MCF 10A (cell line): Measurements from ENCODE around the gene C1QTNF6. TPM values are rescaled to one million over a fixed set of nuclear protein-coding genes. Genes with fewer than 3 reads are reported as not detected.

Experiments used
- Bru-seq: library from RNA; stranded (reverse); fragments of 400-500 nt; gene quantifications from one replicate; lab custom pipeline; 2021; lab: Mats Ljungman, UMichigan
- BruChase-seq, 2 experiments: library from RNA; stranded (reverse); fragments of 400-500 nt; gene quantifications; one replicate each; lab custom pipeline; 2021; lab: Mats Ljungman, UMichigan
- BruUV-seq: library from RNA; stranded (reverse); fragments of 400-500 nt; replicated peaks from 2 replicates; lab custom pipeline; 2021; lab: Mats Ljungman, UMichigan
- CTCF ChIA-PET: fragments of 300-600 bp; sonication (Branson Sonifier 250); formaldehyde crosslinking; extraction: SDS; loops from one replicate; lab custom pipeline; 2021; ENCODE audit warnings: antibody characterized with exemption, inconsistent platforms; lab: Yijun Ruan, JAX
- POLR2A ChIA-PET: fragments of 300-600, 350-650 bp; sonication (Branson Sonifier 250); formaldehyde crosslinking; extraction: SDS; loops from one replicate; lab custom pipeline; 2020; ENCODE audit warnings: antibody characterized with exemption, inconsistent platforms; lab: Yijun Ruan, JAX
- DNase-seq: peaks from one replicate; pipeline ENCODE4 v3.0.0-alpha.2; 2018; ENCODE audit not compliant: unreplicated experiment
- H3K27ac Mint-ChIP-seq: one replicate; pipeline ENCODE4 v1.8.0; 2022; ENCODE audit warnings: mild to moderate bottlenecking, low read depth, mixed read lengths; ENCODE audit not compliant: unreplicated experiment
- H3K27me3 Mint-ChIP-seq: one replicate; pipeline ENCODE4 v1.8.0; 2022; ENCODE audit warnings: mixed read lengths; ENCODE audit not compliant: insufficient read depth, unreplicated experiment
- H3K36me3 Mint-ChIP-seq: one replicate; pipeline ENCODE4 v1.8.0; 2022; ENCODE audit warnings: mild to moderate bottlenecking, moderate library complexity, mixed read lengths; ENCODE audit not compliant: insufficient read depth, unreplicated experiment
- H3K4me1 Mint-ChIP-seq: one replicate; pipeline ENCODE4 v1.8.0; 2022; ENCODE audit warnings: mixed read lengths; ENCODE audit not compliant: insufficient read depth, unreplicated experiment
- H3K4me3 Mint-ChIP-seq: one replicate; pipeline ENCODE4 v1.8.0; 2022; ENCODE audit warnings: mild to moderate bottlenecking, moderate library complexity, mixed read lengths; ENCODE audit not compliant: unreplicated experiment
- H3K9me3 Mint-ChIP-seq: one replicate; pipeline ENCODE4 v1.8.0; 2022; ENCODE audit warnings: mixed read lengths; ENCODE audit not compliant: unreplicated experiment
- CTCF ChIP-seq: fragments of 200-600 bp; IDR thresholded peaks from one replicate; pipeline ENCODE4 v1.8.0; 2022; ENCODE audit warnings: antibody characterized with exemption, mild to moderate bottlenecking; ENCODE audit not compliant: unreplicated experiment
- intact Hi-C: fragments of 100-400 bp; cut with micrococcal nuclease; formaldehyde crosslinking; loops from 2 replicates; pipeline ENCODE4 v1.14.1; 2022
- long read RNA-seq: library from polyadenylated mRNA; stranded (forward); transcript quantifications from one replicate; pipeline ENCODE4 v2.0.0, GENCODE V29; 2022
- total RNA-seq: library from RNA; stranded (reverse); gene quantifications from 2 replicates; pipeline ENCODE4 v1.2.3, GENCODE V29; 2022

C1QTNF6 gene
- total RNA-seq (6.6 and 11.6 TPM in 2 replicates), Bru-seq, nascent RNA (percentile 44 among the genes with signal in this experiment), BruChase-seq, experiment 1, labeled RNA remaining after a 6-hour chase (percentile 66 among the genes with signal in this experiment), BruChase-seq, experiment 2, labeled RNA remaining after a 2-hour chase (percentile 61 among the genes with signal in this experiment)
- long read RNA-seq, partial matches to known transcripts: 2 of 5 reads
- long read RNA-seq, other reads (novel, unspliced or antisense): 3 of 5 reads

- Mint-ChIP-seq H3K4me1 (peaks cover 21% of the 10 kb centered on the region), H3K27me3 (no peaks in the 10 kb centered on the region), H3K4me3 (no peak within 1 kb of the TSS), H3K27ac (no peak within 1 kb of the TSS), H3K9me3 (no peaks in the 10 kb centered on the region), H3K36me3 (peaks cover 17% of the 10 kb centered on the region)
- DNase-seq: no peak
- no peak for TF ChIP-seq CTCF
- intact Hi-C loops: no loop called here
- BruUV-seq: no TSS peak
- ChIA-PET CTCF (interaction anchor here (0.5 to 1.3 kb wide), 2 partner anchors 21 to 32 kb away, joined by 4 to 5 read pairs; no protein-coding TSS in a partner anchor), POLR2A (interaction anchor here (0.6 to 1.4 kb wide), 2 partner anchors 9 to 475 kb away, joined by 3 to 5 read pairs; no protein-coding TSS in a partner anchor)
These were observed at the start of gene C1QTNF6 for GRCh38 chr22:37187891-37188761. Gene C1QTNF6, minus strand, starts transcription at chr22:37188247. Its CDS starts 34 bp downstream, at chr22:37188213.

- H3K27me3 Mint-ChIP-seq: no peaks in the 10 kb centered on the region
- no peak overlapping the region for H3K4me3 Mint-ChIP-seq
- TF ChIP-seq CTCF: no peak
- intact Hi-C loops: no loop called here
- no peak for DNase-seq
- ChIA-PET POLR2A (no interaction called here), CTCF (interaction anchor here (0.6 kb wide), 1 partner anchor 192 kb away, joined by 3 read pairs; no protein-coding TSS in a partner anchor)
- H3K27ac Mint-ChIP-seq: no peak overlapping the region
- H3K9me3 Mint-ChIP-seq: no peaks in the 10 kb centered on the region
- no peaks in the 10 kb centered on the region for H3K4me1 Mint-ChIP-seq
- peaks cover 14% of the 10 kb centered on the region for H3K36me3 Mint-ChIP-seq
- no TSS peak for BruUV-seq
These were observed 48.0 kb upstream of the C1QTNF6 start for GRCh38 chr22:37235897-37236607.

GRCh38 chr22:37234736-37235711 is 47.0 kb upstream of the C1QTNF6 start:
- Mint-ChIP-seq H3K27ac (no peak overlapping the region), H3K36me3 (peaks cover 14% of the 10 kb centered on the region), H3K9me3 (no peaks in the 10 kb centered on the region), H3K27me3 (no peaks in the 10 kb centered on the region), H3K4me3 (no peak overlapping the region), H3K4me1 (peaks cover 7% of the 10 kb centered on the region)
- ChIA-PET POLR2A (no interaction called here), CTCF (no interaction called here)
- TF ChIP-seq CTCF: no peak
- DNase-seq: no peak
- intact Hi-C loops: no loop called here
- no TSS peak for BruUV-seq
